Ishikawa (cell line): ENCODE measurements around the gene LETMD1.

Experiments
- CEBPB ChIP-seq: IDR thresholded peaks from 2 replicates; pipeline ENCODE4 v1.6.1; 2012
- CREB1 ChIP-seq: IDR thresholded peaks from 2 replicates; pipeline ENCODE4 v1.6.1; 2012; ENCODE audit warnings: low read depth
- EP300 ChIP-seq: IDR thresholded peaks from 2 replicates; pipeline ENCODE4 v1.6.1; 2012; ENCODE audit warnings: borderline replicate concordance
- FOXM1 ChIP-seq: IDR thresholded peaks from 2 replicates; pipeline ENCODE4 v1.6.1; 2012; ENCODE audit warnings: low read depth, borderline replicate concordance
- MAX ChIP-seq: IDR thresholded peaks from 2 replicates; pipeline ENCODE4 v1.6.1; 2012
- NFIC ChIP-seq: IDR thresholded peaks from 2 replicates; pipeline ENCODE4 v1.6.1; 2012
- RAD21 ChIP-seq: IDR thresholded peaks from 2 replicates; pipeline ENCODE4 v1.6.1; 2012; ENCODE audit warnings: low read depth
- REST ChIP-seq: IDR thresholded peaks from 2 replicates; pipeline ENCODE4 v1.6.1; 2012; ENCODE audit warnings: low read depth, mild to moderate bottlenecking
- TAF1 ChIP-seq: IDR thresholded peaks from 2 replicates; pipeline ENCODE4 v1.6.1; 2012; ENCODE audit warnings: low read depth, mild to moderate bottlenecking
- YY1 ChIP-seq: IDR thresholded peaks from 2 replicates; pipeline ENCODE4 v1.6.1; 2012; ENCODE audit warnings: low read depth

- TF ChIP-seq EP300 (no peak), REST (no peak), NFIC (no peak), TAF1 (no peak), CEBPB (peak; percentile 20; the same call in 1 of the 2 replicates), MAX (no peak), YY1 (no peak), CREB1 (no peak), RAD21 (no peak), FOXM1 (no peak)
Observed at GRCh38 chr12:51019927-51020326, 28.2 kb upstream of the LETMD1 start.
